Peyer's patch (tissue), 4 donors: ENCODE data around the gene C2orf81. TPM values are rescaled to one million over a fixed set of nuclear protein-coding genes. Genes with fewer than 3 reads are reported as not detected.
A peak's percentile ranks its signal among the peaks of the same experiment; 100 is the strongest.

Source experiments
- DNase-seq, 3 donors: peaks; one replicate each; pipeline ENCODE4 v3.0.0-alpha.2; 2017 to 2019
- H3K27ac ChIP-seq, 4 donors: fragments of 200-600 bp; sonication (generic); one replicate each; pipeline ENCODE4 v1.5.1; 2016 to 2019
- H3K27me3 ChIP-seq, 2 donors: fragments of 200-600 bp; sonication (generic); one replicate each; pipeline ENCODE4 v1.5.1; 2019
- H3K36me3 ChIP-seq, 3 donors: fragments of 200-600 bp; sonication (generic); one replicate each; pipeline ENCODE4 v1.5.1; 2016 to 2019
- H3K4me1 ChIP-seq, 4 donors: fragments of 200-600 bp; sonication (generic); one replicate each; pipeline ENCODE4 v1.5.1; 2016 to 2019
- H3K4me3 ChIP-seq, 4 donors: fragments of 200-600 bp; sonication (generic); 1 replicate in 3 of 4; 2 replicates in 1 of 4; pipeline ENCODE4 v1.5.1; 2016 to 2019; ENCODE audit warnings: mild to moderate bottlenecking in 1 of 4
- H3K9me3 ChIP-seq, 4 donors: fragments of 200-600 bp; sonication (generic); one replicate each; pipeline ENCODE4 v1.5.1; 2016 to 2019; ENCODE audit warnings: mild to moderate bottlenecking in 1 of 4
- POLR2A ChIP-seq, 2 donors: fragments of 450-650 bp; IDR thresholded peaks; one replicate each; pipeline ENCODE4 v1.5.1; 2017; ENCODE audit warnings: antibody characterized with exemption in 2 of 2, mild to moderate bottlenecking in 2 of 2, moderate library complexity in 2 of 2
- total RNA-seq, 4 donors: library from RNA; depleted of rRNA; stranded (reverse); fragments of >200 nt; gene quantifications; one replicate each; pipeline ENCODE4 v1.1.0, GENCODE V29; 2016
- TF ChIP-seq, protein P1 (sequence below), 6 experiments: fragments of 450-650 bp in 4 of 6; fragments of 200-600 bp in 2 of 6; sonication (generic) in 1 of 6; IDR thresholded peaks; one replicate each; pipeline ENCODE4 v1.5.1; 2017 to 2019; ENCODE audit warnings: antibody characterized with exemption in 6 of 6, mild to moderate bottlenecking in 3 of 6, moderate library complexity in 1 of 6

C2orf81 gene
- total RNA-seq, 4 donors from 2014 or later: 0.94 to 3.3 (median 1.7) TPM

DNA sequence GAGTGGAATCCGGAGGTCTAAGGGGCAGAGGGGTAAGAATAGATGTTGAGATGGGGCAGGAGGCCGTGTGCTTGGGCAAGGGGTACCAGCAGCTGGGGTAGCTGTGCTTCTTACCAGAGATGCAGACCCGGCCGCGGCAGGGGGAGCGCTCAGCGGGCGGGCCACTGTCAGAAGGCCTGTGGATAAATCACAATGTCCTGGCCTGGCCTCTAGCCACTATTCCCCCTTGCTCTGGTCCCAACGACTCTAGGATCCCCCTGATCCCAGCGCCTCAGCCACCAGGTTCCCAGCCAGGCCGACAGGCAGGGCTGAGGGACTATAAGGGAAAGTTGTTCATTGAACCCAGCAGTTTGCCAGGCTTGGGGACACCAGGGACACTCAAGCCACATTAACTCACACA, 9.1 kb upstream of the C2orf81 start:
- no peak overlapping the region for H3K4me3 ChIP-seq
- no peaks in the 10 kb centered on the region for H3K27me3 ChIP-seq
- no peak for TF ChIP-seq POLR2A (IDR thresholded peaks at IDR 0.05)
- TF ChIP-seq, protein P1, sequence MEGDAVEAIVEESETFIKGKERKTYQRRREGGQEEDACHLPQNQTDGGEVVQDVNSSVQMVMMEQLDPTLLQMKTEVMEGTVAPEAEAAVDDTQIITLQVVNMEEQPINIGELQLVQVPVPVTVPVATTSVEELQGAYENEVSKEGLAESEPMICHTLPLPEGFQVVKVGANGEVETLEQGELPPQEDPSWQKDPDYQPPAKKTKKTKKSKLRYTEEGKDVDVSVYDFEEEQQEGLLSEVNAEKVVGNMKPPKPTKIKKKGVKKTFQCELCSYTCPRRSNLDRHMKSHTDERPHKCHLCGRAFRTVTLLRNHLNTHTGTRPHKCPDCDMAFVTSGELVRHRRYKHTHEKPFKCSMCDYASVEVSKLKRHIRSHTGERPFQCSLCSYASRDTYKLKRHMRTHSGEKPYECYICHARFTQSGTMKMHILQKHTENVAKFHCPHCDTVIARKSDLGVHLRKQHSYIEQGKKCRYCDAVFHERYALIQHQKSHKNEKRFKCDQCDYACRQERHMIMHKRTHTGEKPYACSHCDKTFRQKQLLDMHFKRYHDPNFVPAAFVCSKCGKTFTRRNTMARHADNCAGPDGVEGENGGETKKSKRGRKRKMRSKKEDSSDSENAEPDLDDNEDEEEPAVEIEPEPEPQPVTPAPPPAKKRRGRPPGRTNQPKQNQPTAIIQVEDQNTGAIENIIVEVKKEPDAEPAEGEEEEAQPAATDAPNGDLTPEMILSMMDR (IDR thresholded peaks at IDR 0.05): no peak
- H3K36me3 ChIP-seq: peaks cover 0 to 54% (median 0%) of the 10 kb centered on the region in 3 donors
- peak overlapping the region in 3 of 4 donors; percentile 62 to 91 (median 62) for H3K27ac ChIP-seq
- no peak for DNase-seq
- H3K4me1 ChIP-seq: peaks cover 0 to 16% (median 4%) of the 10 kb centered on the region in 4 donors
- no peaks in the 10 kb centered on the region for H3K9me3 ChIP-seq

GRCh38 chr2:74429487-74430451, 8.3 kb upstream of the C2orf81 start:
- Histone ChIP-seq H3K4me1 (peaks cover 0 to 16% (median 4%) of the 10 kb centered on the region in 4 donors), H3K36me3 (peaks cover 0 to 60% (median 0%) of the 10 kb centered on the region in 3 donors), H3K9me3 (no peaks in the 10 kb centered on the region), H3K27me3 (no peaks in the 10 kb centered on the region), H3K4me3 (no peak overlapping the region), H3K27ac (peak overlapping the region in 3 of 4 donors; percentile 62 to 91 (median 62))
- DNase-seq: peak in 2 of 3 donors; percentile 77 to 86
- TF ChIP-seq, protein P1 (IDR thresholded peaks at IDR 0.05): no peak
- TF ChIP-seq POLR2A (IDR thresholded peaks at IDR 0.05): peak in 1 of 2 donors; percentile 45

GRCh38 chr2:74428675-74429074, 7.3 kb upstream of the C2orf81 start:
- no peak for DNase-seq
- Histone ChIP-seq H3K4me3 (no peak overlapping the region), H3K4me1 (peaks cover 0 to 16% (median 4%) of the 10 kb centered on the region in 4 donors), H3K9me3 (no peaks in the 10 kb centered on the region), H3K27ac (peak overlapping the region in 1 of 4 donors; percentile 91), H3K36me3 (peaks cover 0 to 60% (median 0%) of the 10 kb centered on the region in 3 donors), H3K27me3 (no peaks in the 10 kb centered on the region)
- TF ChIP-seq, protein P1 (IDR thresholded peaks at IDR 0.05): no peak
- no peak for TF ChIP-seq POLR2A (IDR thresholded peaks at IDR 0.05)

DNA sequence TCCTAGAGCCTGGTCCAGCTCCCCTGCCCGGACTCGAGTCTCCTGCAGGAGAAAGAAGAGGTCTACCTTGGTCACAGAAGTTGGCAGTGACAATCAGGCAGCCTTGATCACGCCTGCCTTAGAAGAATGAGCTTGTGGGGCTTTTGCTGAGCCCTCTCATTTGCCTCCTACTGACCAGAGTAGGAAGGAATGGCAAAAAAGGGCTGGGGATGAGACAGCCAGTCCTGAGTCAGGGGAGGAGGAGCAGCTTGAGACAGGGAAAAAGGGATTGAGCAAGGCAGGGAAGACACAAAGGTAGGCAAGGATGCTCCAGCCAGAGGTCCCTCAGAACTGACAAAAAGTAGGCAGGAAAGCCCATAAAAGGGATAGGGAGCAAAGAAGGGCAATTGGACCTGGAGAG, 6.1 kb upstream of the C2orf81 start:
- peaks cover 0 to 60% (median 0%) of the 10 kb centered on the region in 3 donors for H3K36me3 ChIP-seq
- DNase-seq: no peak
- TF ChIP-seq, protein P1 (IDR thresholded peaks at IDR 0.05): no peak
- TF ChIP-seq POLR2A (IDR thresholded peaks at IDR 0.05): no peak
- H3K27me3 ChIP-seq: no peaks in the 10 kb centered on the region
- no peak overlapping the region for H3K4me3 ChIP-seq
- H3K27ac ChIP-seq: no peak overlapping the region
- peaks cover 0 to 16% (median 4%) of the 10 kb centered on the region in 4 donors for H3K4me1 ChIP-seq
- H3K9me3 ChIP-seq: no peaks in the 10 kb centered on the region

DNA sequence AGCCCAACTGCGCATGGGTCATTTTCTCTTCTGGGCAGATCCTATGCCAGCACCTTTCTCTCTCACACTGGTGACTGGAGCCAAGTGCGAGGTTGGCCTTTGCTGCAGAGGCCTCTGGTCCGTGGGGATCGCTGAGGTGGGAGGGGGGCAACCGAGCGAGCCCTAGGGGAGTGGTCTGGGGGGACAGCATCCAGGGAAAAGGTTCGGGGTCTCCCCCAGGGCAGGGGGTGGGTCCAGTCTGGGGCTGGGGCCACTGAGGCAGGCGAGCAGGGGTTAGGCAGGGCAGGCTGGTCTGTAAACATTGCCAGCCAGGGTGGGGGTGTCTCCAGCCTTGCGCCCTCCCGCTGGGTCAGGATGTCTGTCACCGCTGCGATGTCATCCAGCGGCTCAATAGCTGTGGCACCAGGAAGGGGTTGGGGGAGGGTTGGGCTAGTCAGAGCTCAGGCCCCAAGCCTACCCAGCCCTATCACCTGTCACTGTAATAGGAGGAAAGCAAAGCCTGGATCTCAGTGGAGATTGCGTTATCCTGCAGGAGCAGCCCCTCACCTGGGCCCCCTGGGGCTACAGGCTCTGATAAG, 4.9 kb upstream of the C2orf81 start:
- H3K4me1 ChIP-seq: peaks cover 0 to 21% (median 4%) of the 10 kb centered on the region in 4 donors
- no peak overlapping the region for H3K4me3 ChIP-seq
- no peaks in the 10 kb centered on the region for H3K9me3 ChIP-seq
- TF ChIP-seq, protein P1 (IDR thresholded peaks at IDR 0.05): no peak
- TF ChIP-seq POLR2A (IDR thresholded peaks at IDR 0.05): no peak
- peak overlapping the region in 1 of 4 donors; percentile 57 for H3K27ac ChIP-seq
- H3K27me3 ChIP-seq: no peaks in the 10 kb centered on the region
- DNase-seq: no peak
- peaks cover 0 to 48% (median 0%) of the 10 kb centered on the region in 3 donors for H3K36me3 ChIP-seq
